Esophagus squamous epithelium (tissue), 5 donors: Measurements from ENCODE around the gene ZNF385A. TPM values are rescaled to one million over a fixed set of nuclear protein-coding genes. Genes with fewer than 3 reads are reported as not detected.

ENCODE experiments used
- DNase-seq: peaks from one replicate; lab custom pipeline; 2025; lab: John Stamatoyannopoulos, UW
- H3K27ac ChIP-seq, 4 donors: fragments of 200-600 bp; sonication (generic); one replicate each; pipeline ENCODE4 v1.5.1; 2016 to 2019; ENCODE audit warnings: mild to moderate bottlenecking in 1 of 4
- H3K27me3 ChIP-seq, 4 donors: fragments of 200-600 bp; sonication (generic); 1 replicate in 3 of 4; 2 replicates in 1 of 4; pipeline versions ENCODE4 v1.5.1 to v1.6.0; 2017 to 2021; ENCODE audit warnings: antibody characterized with exemption in 1 of 4
- H3K36me3 ChIP-seq, 3 donors: fragments of 200-600 bp; sonication (generic); one replicate each; pipeline ENCODE4 v1.5.1; 2016 to 2019
- H3K4me1 ChIP-seq, 3 donors: fragments of 200-600 bp; sonication (generic); one replicate each; pipeline ENCODE4 v1.5.1; 2017 to 2019
- H3K4me3 ChIP-seq, 4 donors: fragments of 200-600 bp; sonication (generic); 1 replicate in 3 of 4; 2 replicates in 1 of 4; pipeline ENCODE4 v1.5.1; 2016 to 2019; ENCODE audit warnings: mild to moderate bottlenecking in 2 of 4, moderate library complexity in 1 of 4
- H3K9me3 ChIP-seq, 3 donors: fragments of 200-600 bp; sonication (generic); one replicate each; pipeline ENCODE4 v1.5.1; 2016 to 2019
- POLR2A ChIP-seq, 4 donors: fragments of 450-650 bp; IDR thresholded peaks; one replicate each; pipeline ENCODE4 v1.6.1; 2017; ENCODE audit warnings: antibody characterized with exemption in 4 of 4, mild to moderate bottlenecking in 4 of 4, moderate library complexity in 3 of 4
- WGBS, 2 donors: methylation state at CpG; one replicate each; pipeline ENCODE4 v1.1.5; 2018; 5-methylcytosine and 5-hydroxymethylcytosine counted together
- intact Hi-C: fragments of 100-400 bp; cut with DNase I; formaldehyde crosslinking; loops from one replicate; pipeline ENCODE4 v1.15.0; 2022
- total RNA-seq, 4 donors: library from RNA; depleted of rRNA; stranded (reverse); fragments of >200 nt; gene quantifications; one replicate each; pipeline ENCODE4 v1.1.0, GENCODE V29; 2016
- TF ChIP-seq, protein P1 (sequence below), 6 experiments: fragments of 450-650 bp in 4 of 6; fragments of 200-600 bp in 2 of 6; sonication (generic) in 2 of 6; IDR thresholded peaks; one replicate each; pipeline ENCODE4 v1.5.1; 2016 to 2019; ENCODE audit warnings: antibody characterized with exemption in 6 of 6, mild to moderate bottlenecking in 4 of 6, moderate library complexity in 4 of 6
- donor health status: DM: yes; HTN: yes; CAD: no.

The ZNF385A gene, protein sequence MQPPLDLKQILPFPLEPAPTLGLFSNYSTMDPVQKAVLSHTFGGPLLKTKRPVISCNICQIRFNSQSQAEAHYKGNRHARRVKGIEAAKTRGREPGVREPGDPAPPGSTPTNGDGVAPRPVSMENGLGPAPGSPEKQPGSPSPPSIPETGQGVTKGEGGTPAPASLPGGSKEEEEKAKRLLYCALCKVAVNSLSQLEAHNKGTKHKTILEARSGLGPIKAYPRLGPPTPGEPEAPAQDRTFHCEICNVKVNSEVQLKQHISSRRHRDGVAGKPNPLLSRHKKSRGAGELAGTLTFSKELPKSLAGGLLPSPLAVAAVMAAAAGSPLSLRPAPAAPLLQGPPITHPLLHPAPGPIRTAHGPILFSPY
- 100 to 1,000 TPM in 1 of 4 donors, 10 to 100 TPM in 3; 25.2 to 106 (median 37.8) TPM for total RNA-seq

DNA sequence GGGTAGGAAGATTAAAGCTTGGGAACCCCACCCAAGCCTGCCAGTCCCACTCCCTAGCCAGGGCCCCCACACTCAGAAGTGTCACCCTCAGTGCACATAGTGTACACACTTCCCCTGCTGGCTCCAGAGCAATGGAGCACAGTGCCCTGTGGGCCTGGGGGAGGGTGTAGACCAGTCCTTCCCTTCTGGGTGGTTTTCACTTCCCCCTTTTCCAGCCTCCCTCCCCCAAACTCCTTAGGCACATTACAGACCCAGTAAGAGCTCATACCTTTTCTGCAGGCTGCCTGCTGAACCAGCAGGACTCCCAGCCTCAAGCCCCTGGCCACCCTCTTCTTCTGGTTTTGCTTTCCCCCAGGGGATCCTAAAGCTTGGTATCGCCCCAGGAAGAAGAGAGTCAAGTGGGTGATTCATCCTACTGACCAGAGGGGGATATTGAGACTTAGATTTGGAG lies at the start of gene ZNF385A:
Gene ZNF385A (minus strand): TSS at position 143 of the 451 bp plus-strand sequence. CDS start 219 bp downstream, outside the sequence.
- Histone ChIP-seq H3K4me3 (peak within 1 kb of the TSS in 1 of 4 donors; percentile 7), H3K4me1 (peaks cover 39 to 85% (median 53%) of the 10 kb centered on the region in 3 donors), H3K27ac (peak within 1 kb of the TSS; percentile 66 to 97 (median 86)), H3K36me3 (peaks cover 0 to 49% (median 5%) of the 10 kb centered on the region in 3 donors), H3K9me3 (no peaks in the 10 kb centered on the region), H3K27me3 (no peaks in the 10 kb centered on the region)
- peak in 1 of 4 donors; percentile 26 for TF ChIP-seq POLR2A (IDR thresholded peaks at IDR 0.05)
- TF ChIP-seq, protein P1, sequence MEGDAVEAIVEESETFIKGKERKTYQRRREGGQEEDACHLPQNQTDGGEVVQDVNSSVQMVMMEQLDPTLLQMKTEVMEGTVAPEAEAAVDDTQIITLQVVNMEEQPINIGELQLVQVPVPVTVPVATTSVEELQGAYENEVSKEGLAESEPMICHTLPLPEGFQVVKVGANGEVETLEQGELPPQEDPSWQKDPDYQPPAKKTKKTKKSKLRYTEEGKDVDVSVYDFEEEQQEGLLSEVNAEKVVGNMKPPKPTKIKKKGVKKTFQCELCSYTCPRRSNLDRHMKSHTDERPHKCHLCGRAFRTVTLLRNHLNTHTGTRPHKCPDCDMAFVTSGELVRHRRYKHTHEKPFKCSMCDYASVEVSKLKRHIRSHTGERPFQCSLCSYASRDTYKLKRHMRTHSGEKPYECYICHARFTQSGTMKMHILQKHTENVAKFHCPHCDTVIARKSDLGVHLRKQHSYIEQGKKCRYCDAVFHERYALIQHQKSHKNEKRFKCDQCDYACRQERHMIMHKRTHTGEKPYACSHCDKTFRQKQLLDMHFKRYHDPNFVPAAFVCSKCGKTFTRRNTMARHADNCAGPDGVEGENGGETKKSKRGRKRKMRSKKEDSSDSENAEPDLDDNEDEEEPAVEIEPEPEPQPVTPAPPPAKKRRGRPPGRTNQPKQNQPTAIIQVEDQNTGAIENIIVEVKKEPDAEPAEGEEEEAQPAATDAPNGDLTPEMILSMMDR (IDR thresholded peaks at IDR 0.05): no peak
- intact Hi-C loops: no loop called here
- WGBS, 2 donors: 40% methylated on average over 1 of the region's 1 CpG; no CpG with 5 or more reads in 1 of the 2 donors
- no peak for DNase-seq

DNA sequence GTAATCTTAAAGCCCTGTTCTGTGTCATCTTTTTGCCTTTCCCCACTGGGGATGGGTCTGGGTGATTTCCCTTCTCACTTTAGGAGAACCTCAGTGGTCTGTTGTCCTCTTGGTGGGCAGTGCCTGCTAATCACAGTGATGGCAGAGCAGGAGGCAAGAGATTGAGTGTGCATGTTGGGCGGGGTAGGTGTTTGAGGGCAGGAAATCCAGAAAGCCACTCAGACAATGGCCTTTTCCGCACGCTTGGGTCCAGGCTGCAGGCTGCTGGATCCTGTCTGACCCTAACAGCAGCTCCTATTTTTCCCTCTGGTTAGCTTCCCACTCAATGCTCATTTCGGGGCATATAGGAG lies 48.3 kb upstream of the ZNF385A start:
- H3K27me3 ChIP-seq: peaks cover 0 to 14% (median 0%) of the 10 kb centered on the region in 4 donors
- no peaks in the 10 kb centered on the region for H3K9me3 ChIP-seq
- peak overlapping the region; percentile 13 to 83 (median 80) for H3K27ac ChIP-seq
- H3K4me3 ChIP-seq: peak overlapping the region in 3 of 4 donors; percentile 28 to 40 (median 34)
- no peaks in the 10 kb centered on the region for H3K36me3 ChIP-seq
- intact Hi-C loops: no loop called here
- 69% methylated on average over 4 of the region's 4 CpGs; no CpG with 5 or more reads in 1 of the 2 donors for WGBS, 2 donors
- DNase-seq: no peak
- peaks cover 15 to 59% (median 17%) of the 10 kb centered on the region in 3 donors for H3K4me1 ChIP-seq
- TF ChIP-seq, protein P1 (IDR thresholded peaks at IDR 0.05): no peak
- TF ChIP-seq POLR2A (IDR thresholded peaks at IDR 0.05): no peak

DNA sequence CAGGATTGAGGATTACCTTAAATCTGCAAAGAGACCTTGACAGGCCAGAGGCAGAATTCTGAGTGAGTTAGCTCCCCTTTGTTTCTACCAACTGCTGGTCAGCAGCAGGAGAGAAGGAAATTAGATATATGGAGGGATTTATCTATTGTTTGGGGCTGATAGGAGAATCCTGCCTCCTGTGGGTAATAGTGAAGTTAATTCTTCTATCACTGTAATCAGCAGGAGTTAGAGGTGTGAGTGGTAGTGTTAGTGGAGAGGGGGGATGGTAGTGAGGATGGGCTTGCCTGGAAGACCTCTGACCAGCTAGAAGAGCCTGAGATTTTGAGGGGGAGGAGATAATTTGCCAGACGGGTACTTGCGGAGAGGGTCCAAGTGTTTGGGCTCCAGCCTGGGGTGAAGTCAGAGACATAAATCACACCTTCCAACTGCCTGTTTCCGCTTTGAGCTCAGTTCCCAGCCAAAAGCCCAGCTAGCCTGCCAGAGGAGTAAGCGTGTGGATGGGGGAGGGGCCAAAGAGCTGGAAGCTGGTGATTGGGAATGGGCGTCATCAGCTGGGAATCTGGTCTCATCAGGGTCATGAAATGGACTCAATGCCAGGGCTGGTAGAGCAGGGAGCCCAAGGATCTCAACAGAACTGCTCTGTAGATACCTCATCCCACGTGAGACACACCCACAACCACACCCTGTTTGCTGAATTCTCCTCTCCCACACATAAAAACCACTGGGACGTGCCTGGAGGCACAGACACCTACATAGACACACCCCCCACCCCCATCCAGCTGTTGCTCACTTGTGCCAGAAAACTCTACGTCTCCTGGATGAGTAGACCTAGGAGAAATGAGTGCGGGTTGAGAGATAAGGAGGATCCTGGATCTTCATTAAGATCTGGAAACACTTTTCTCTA lies 47.6 kb upstream of the ZNF385A start:
- TF ChIP-seq POLR2A (IDR thresholded peaks at IDR 0.05): no peak
- TF ChIP-seq, protein P1 (IDR thresholded peaks at IDR 0.05): no peak
- Histone ChIP-seq H3K4me3 (peak overlapping the region in 3 of 4 donors; percentile 28 to 40 (median 34)), H3K9me3 (no peaks in the 10 kb centered on the region), H3K27me3 (peaks cover 0 to 18% (median 0%) of the 10 kb centered on the region in 4 donors), H3K4me1 (peaks cover 16 to 65% (median 19%) of the 10 kb centered on the region in 3 donors), H3K36me3 (no peaks in the 10 kb centered on the region), H3K27ac (peak overlapping the region; percentile 33 to 83 (median 80))
- intact Hi-C loops: no loop called here
- no peak for DNase-seq
- WGBS, 2 donors: 10 to 16% methylated on average over 7 to 9 of the region's 9 CpGs

DNA sequence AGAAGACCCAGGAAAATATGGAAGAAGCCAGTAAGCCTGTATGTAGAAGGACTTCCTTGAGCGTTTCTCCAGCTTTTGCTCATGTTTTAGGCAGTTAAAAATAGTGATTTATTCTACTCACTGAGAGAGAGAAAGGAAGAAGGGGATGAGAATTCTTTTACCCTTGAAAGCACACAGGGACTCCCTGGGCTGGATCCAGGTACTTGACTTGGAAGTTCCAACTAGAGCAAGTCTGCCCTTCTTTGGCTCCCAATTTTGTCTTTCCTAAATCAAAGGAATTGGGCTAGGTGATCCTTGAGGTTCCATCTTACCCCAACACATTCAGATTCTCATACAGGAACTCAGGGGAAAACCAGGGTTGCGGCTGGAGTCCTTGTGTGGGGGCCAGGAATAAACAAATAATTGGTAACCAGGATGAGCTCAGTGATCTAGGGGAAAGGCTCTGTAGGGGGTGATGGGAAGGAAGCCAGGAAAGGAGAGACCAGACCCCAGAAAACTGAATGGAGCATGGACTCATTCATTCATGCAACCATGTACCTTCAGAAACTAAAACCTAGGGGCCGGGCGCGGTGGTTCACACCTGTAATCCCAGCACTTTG lies 46.0 kb upstream of the ZNF385A start:
- no peaks in the 10 kb centered on the region for H3K9me3 ChIP-seq
- peaks cover 0 to 34% (median 0%) of the 10 kb centered on the region in 4 donors for H3K27me3 ChIP-seq
- peak overlapping the region in 3 of 4 donors; percentile 28 to 40 (median 34) for H3K4me3 ChIP-seq
- H3K36me3 ChIP-seq: no peaks in the 10 kb centered on the region
- DNase-seq: no peak
- peak overlapping the region; percentile 29 to 88 (median 80) for H3K27ac ChIP-seq
- WGBS, 2 donors: 79 to 93% methylated on average over 5 of the region's 5 CpGs
- TF ChIP-seq, protein P1 (IDR thresholded peaks at IDR 0.05): no peak
- no peak for TF ChIP-seq POLR2A (IDR thresholded peaks at IDR 0.05)
- intact Hi-C loops: no loop called here
- H3K4me1 ChIP-seq: peaks cover 16 to 80% (median 23%) of the 10 kb centered on the region in 3 donors
